ENCODE data around the gene PGR.

DNA sequence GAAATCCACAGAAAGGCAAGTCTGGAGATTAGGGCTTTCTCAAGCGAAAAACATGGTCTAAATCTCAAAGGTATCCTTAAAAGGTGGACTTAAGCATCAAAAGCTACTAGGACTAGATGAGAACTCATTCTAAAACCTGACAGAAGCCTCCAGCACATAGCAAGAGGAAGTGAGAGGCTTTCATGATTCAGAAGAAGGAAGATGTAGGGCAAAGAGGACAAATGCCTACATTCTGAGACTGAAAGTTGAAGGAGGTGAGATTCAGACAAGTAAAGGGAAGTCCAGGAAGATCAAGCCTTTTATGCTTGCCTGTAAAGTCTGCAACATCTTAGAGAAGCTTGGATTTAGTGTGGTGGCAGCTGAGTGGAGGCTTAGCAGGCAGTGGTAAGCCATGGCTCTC lies 98.9 kb downstream of the PGR start:
- TF ChIP-seq, protein P1, sequence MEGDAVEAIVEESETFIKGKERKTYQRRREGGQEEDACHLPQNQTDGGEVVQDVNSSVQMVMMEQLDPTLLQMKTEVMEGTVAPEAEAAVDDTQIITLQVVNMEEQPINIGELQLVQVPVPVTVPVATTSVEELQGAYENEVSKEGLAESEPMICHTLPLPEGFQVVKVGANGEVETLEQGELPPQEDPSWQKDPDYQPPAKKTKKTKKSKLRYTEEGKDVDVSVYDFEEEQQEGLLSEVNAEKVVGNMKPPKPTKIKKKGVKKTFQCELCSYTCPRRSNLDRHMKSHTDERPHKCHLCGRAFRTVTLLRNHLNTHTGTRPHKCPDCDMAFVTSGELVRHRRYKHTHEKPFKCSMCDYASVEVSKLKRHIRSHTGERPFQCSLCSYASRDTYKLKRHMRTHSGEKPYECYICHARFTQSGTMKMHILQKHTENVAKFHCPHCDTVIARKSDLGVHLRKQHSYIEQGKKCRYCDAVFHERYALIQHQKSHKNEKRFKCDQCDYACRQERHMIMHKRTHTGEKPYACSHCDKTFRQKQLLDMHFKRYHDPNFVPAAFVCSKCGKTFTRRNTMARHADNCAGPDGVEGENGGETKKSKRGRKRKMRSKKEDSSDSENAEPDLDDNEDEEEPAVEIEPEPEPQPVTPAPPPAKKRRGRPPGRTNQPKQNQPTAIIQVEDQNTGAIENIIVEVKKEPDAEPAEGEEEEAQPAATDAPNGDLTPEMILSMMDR (IDR thresholded peaks at IDR 0.05): no peak
- TF ChIP-seq POLR2A (IDR thresholded peaks at IDR 0.05): no peak
